HCT116 (cell line): Measurements from ENCODE around the gene TGFBR3. TPM values are rescaled to one million over a fixed set of nuclear protein-coding genes. Genes with fewer than 3 reads are reported as not detected.

Source experiments
- ATAC-seq: fragments of 200-7000 bp; cut with Tn5 transposase; 2 replicates; pipeline ENCODE4 v1.9.1; 2020; ENCODE audit warnings: mild to moderate bottlenecking, moderate library complexity
- BruUV-seq: library from RNA; stranded (reverse); fragments of 400-500 nt; replicated peaks from 2 replicates; lab custom pipeline; 2021; lab: Mats Ljungman, UMichigan
- CTCF ChIA-PET: fragments of 300-600 bp; sonication (Branson Sonifier 250); formaldehyde crosslinking; loops from one replicate; lab custom pipeline; 2021; ENCODE audit warnings: antibody characterized with exemption; lab: Charles Lee
- POLR2A ChIA-PET: fragments of 300-600, 350-600 bp; sonication (Branson Sonifier 250); formaldehyde crosslinking; loops from one replicate; lab custom pipeline; 2021; ENCODE audit warnings: antibody characterized with exemption; lab: Charles Lee
- RAD21 ChIA-PET, 2 experiments: fragments of 300-600 bp; sonication (Branson Sonifier 250); formaldehyde crosslinking; loops; one replicate each; lab custom pipeline; 2023; ENCODE audit warnings: low total read pairs in 2 of 2; ENCODE audit not compliant: uncharacterized antibody in 2 of 2, unreplicated experiment in 2 of 2, low non-redundant PET in 1 of 2; lab: Charles Lee
- DNase-seq: peaks from one replicate; pipeline ENCODE4 v3.0.0-alpha.2; 2010; ENCODE audit warnings: low read depth, low spot score
- H2AFZ ChIP-seq: fragments of 200-600 bp; shearing (Covaris generic), sonication (generic); 2 replicates; pipeline ENCODE4 v1.6.1; 2017; ENCODE audit warnings: low read depth, mixed run types, mixed read lengths, antibody characterized with exemption, low read length; ENCODE audit not compliant: poor library complexity, severe bottlenecking
- H3K27ac ChIP-seq: 2 replicates; pipeline ENCODE4 v1.5.1; 2012; ENCODE audit warnings: low read depth, low read length
- H3K27me3 ChIP-seq: fragments of 200-600 bp; sonication (generic); 2 replicates; pipeline ENCODE4 v1.6.1; 2016; ENCODE audit warnings: mixed run types, low read length, mixed read lengths; ENCODE audit not compliant: insufficient read depth
- H3K36me3 ChIP-seq, 2 experiments: fragments of 200-500 bp in 1 of 2; fragments of 200-600 bp in 1 of 2; sonication (Bioruptor generic) in 1 of 2; sonication (generic) in 1 of 2; 2 replicates each; pipeline versions ENCODE4 v1.5.1 to v1.6.1; 2014 to 2016; ENCODE audit warnings: low read length in 2 of 2, inconsistent platforms in 1 of 2, mixed read lengths in 1 of 2, mixed run types in 1 of 2; ENCODE audit not compliant: insufficient read depth in 2 of 2, control insufficient read depth in 1 of 2
- H3K4me1 ChIP-seq, 2 experiments: fragments of 200-600 bp in 1 of 2; sonication (generic) in 1 of 2; 2 replicates each; pipeline versions ENCODE4 v1.5.1 to v1.6.1; 2012 to 2017; ENCODE audit warnings: low read length in 2 of 2, inconsistent platforms in 1 of 2, mild to moderate bottlenecking in 1 of 2, mixed read lengths in 1 of 2, mixed run types in 1 of 2, moderate library complexity in 1 of 2; ENCODE audit not compliant: insufficient read depth in 2 of 2, control insufficient read depth in 1 of 2
- H3K4me2 ChIP-seq: fragments of 200-600 bp; sonication (generic); 2 replicates; pipeline ENCODE4 v1.6.1; 2017; ENCODE audit warnings: mixed run types, low read length, mixed read lengths
- H3K4me3 ChIP-seq, 2 experiments: fragments of 200-600 bp in 1 of 2; sonication (generic) in 1 of 2; replicated peaks in 1 of 2; 2 replicates each; pipeline ENCODE4 v1.5.1; 2011 to 2016; ENCODE audit warnings: low read length in 2 of 2, control low read depth in 1 of 2, low read depth in 1 of 2, mild to moderate bottlenecking in 1 of 2, mixed read lengths in 1 of 2, mixed run types in 1 of 2
- H3K79me2 ChIP-seq: fragments of 200-600 bp; sonication (generic); 2 replicates; pipeline ENCODE4 v1.6.1; 2017; ENCODE audit warnings: mild to moderate bottlenecking, mixed run types, low read length, moderate library complexity, mixed read lengths; ENCODE audit not compliant: insufficient read depth
- H3K9ac ChIP-seq: fragments of 200-600 bp; sonication (generic); 2 replicates; pipeline ENCODE4 v1.6.1; 2016; ENCODE audit warnings: low read length, mixed read lengths
- H3K9me2 ChIP-seq: fragments of 200-600 bp; sonication (generic), shearing (Covaris generic); 2 replicates; pipeline ENCODE4 v1.6.1; 2017; ENCODE audit warnings: mixed run types, mild to moderate bottlenecking, moderate library complexity; ENCODE audit not compliant: insufficient read depth
- H3K9me3 ChIP-seq, 2 experiments: fragments of 200-500 bp in 1 of 2; fragments of 200-600 bp in 1 of 2; sonication (Bioruptor generic) in 1 of 2; sonication (generic) in 1 of 2; 2 replicates each; pipeline ENCODE4 v1.6.1; 2014 to 2017; ENCODE audit warnings: low read length in 2 of 2, mixed read lengths in 2 of 2, inconsistent platforms in 1 of 2, low read depth in 1 of 2, mild to moderate bottlenecking in 1 of 2, mixed run types in 1 of 2, moderate library complexity in 1 of 2; ENCODE audit not compliant: control insufficient read depth in 1 of 2, insufficient read depth in 1 of 2
- H4K20me1 ChIP-seq: fragments of 200-600 bp; sonication (generic), shearing (Covaris generic); 2 replicates; pipeline ENCODE4 v1.6.1; 2017; ENCODE audit warnings: mixed run types, mild to moderate bottlenecking, moderate library complexity; ENCODE audit not compliant: insufficient read depth
- ATF3 ChIP-seq: IDR thresholded peaks from 2 replicates; pipeline ENCODE4 v1.6.1; 2012
- CEBPB ChIP-seq: IDR thresholded peaks from 2 replicates; pipeline ENCODE4 v1.6.1; 2012; ENCODE audit warnings: low read depth
- ELF1 ChIP-seq: IDR thresholded peaks from 2 replicates; pipeline ENCODE4 v1.6.1; 2012; ENCODE audit warnings: low read depth, borderline replicate concordance
- EZH2 ChIP-seq: fragments of 200-600 bp; sonication (generic); IDR thresholded peaks from 2 replicates; pipeline ENCODE4 v1.6.1; 2017; ENCODE audit warnings: antibody characterized with exemption, mixed run types
- EZH2phosphoT487 ChIP-seq: fragments of 200-600 bp; IDR thresholded peaks from 2 replicates; pipeline ENCODE4 v1.6.1; 2018; ENCODE audit warnings: antibody characterized with exemption, borderline replicate concordance
- RAD21 ChIP-seq: IDR thresholded peaks from 2 replicates; pipeline ENCODE4 v1.6.1; 2012; ENCODE audit warnings: low read depth, mild to moderate bottlenecking
- ZNF274 ChIP-seq: fragments of 200-500 bp; sonication (Bioruptor generic); IDR thresholded peaks from 2 replicates; pipeline ENCODE4 v1.6.1; 2014; ENCODE audit warnings: mild to moderate bottlenecking, low read depth, low read length, inconsistent platforms
- intact Hi-C: fragments of 100-400 bp; cut with micrococcal nuclease; formaldehyde crosslinking; loops from 2 replicates; pipeline ENCODE4 v1.10.0; 2022
- total RNA-seq: library from RNA; stranded (reverse); gene quantifications from one replicate; pipeline ENCODE4 v1.2.1, GENCODE V29; 2021; ENCODE audit not compliant: unreplicated experiment
- TF ChIP-seq, protein P1 (sequence below), 3 experiments: fragments of 200-600 bp in 1 of 3; sonication (generic) in 1 of 3; IDR thresholded peaks in 2 of 3; conservative IDR thresholded peaks in 1 of 3; 2 replicates each; pipeline ENCODE4 v1.5.1; 2012 to 2017; ENCODE audit warnings: low read depth in 2 of 3, low read length in 2 of 3, antibody characterized with exemption in 1 of 3, borderline replicate concordance in 1 of 3, control low read depth in 1 of 3, mild to moderate bottlenecking in 1 of 3, mixed read lengths in 1 of 3, mixed run types in 1 of 3, moderate library complexity in 1 of 3; ENCODE audit not compliant: insufficient read depth in 1 of 3

The TGFBR3 gene
- total RNA-seq, 1 experiment from 2014 or later = 7.1 TPM

GRCh38 chr1:91807921-91808620 lies 77.9 kb downstream of the TGFBR3 start:
- Histone ChIP-seq H2AFZ (no peak overlapping the region), H3K4me2 (no peak overlapping the region), H3K79me2 (no peaks in the 10 kb centered on the region), H3K27ac (no peak overlapping the region), H3K36me3 (no peaks in the 10 kb centered on the region), H4K20me1 (no peaks in the 10 kb centered on the region), H3K9me3 (no peaks in the 10 kb centered on the region), H3K9ac (no peak overlapping the region), H3K4me3 (no peak overlapping the region), H3K27me3 (no peaks in the 10 kb centered on the region; the same call in 1 of the 2 replicates), H3K4me1 (peaks cover 17 to 36% of the 10 kb centered on the region in 2 experiments), H3K9me2 (no peaks in the 10 kb centered on the region)
- intact Hi-C loops = no loop called here
- no peak for DNase-seq
- CTCF ChIA-PET = no interaction called here
- RAD21 ChIA-PET = no interaction called here
- POLR2A ChIA-PET = no interaction called here
- BruUV-seq = no TSS peak
- ATAC-seq = no peak
- TF ChIP-seq ELF1 (no peak), CEBPB (no peak), ATF3 (no peak), EZH2 (no peak), RAD21 (no peak), EZH2phosphoT487 (no peak), ZNF274 (no peak)
- TF ChIP-seq, protein P1, sequence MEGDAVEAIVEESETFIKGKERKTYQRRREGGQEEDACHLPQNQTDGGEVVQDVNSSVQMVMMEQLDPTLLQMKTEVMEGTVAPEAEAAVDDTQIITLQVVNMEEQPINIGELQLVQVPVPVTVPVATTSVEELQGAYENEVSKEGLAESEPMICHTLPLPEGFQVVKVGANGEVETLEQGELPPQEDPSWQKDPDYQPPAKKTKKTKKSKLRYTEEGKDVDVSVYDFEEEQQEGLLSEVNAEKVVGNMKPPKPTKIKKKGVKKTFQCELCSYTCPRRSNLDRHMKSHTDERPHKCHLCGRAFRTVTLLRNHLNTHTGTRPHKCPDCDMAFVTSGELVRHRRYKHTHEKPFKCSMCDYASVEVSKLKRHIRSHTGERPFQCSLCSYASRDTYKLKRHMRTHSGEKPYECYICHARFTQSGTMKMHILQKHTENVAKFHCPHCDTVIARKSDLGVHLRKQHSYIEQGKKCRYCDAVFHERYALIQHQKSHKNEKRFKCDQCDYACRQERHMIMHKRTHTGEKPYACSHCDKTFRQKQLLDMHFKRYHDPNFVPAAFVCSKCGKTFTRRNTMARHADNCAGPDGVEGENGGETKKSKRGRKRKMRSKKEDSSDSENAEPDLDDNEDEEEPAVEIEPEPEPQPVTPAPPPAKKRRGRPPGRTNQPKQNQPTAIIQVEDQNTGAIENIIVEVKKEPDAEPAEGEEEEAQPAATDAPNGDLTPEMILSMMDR (IDR thresholded peaks at IDR 0.05 in 2 of 3, conservative IDR thresholded peaks at IDR 0.05 in 1 of 3; ENCODE audit: borderline replicate concordance in 1 of 3, insufficient read depth in 1 of 3, low read depth in 2 of 3, low read length in 2 of 3) = no peak
- TF ChIP-seq, all 23 proteins: peak for 0
